NCI-H2081 (cell line): Measurements from ENCODE around the gene TET2.

ENCODE experiments used
- DNase-seq, 2 experiments: peaks; one replicate each; lab custom pipeline; 2025; lab: John Stamatoyannopoulos, UW

Gene TET2

DNA sequence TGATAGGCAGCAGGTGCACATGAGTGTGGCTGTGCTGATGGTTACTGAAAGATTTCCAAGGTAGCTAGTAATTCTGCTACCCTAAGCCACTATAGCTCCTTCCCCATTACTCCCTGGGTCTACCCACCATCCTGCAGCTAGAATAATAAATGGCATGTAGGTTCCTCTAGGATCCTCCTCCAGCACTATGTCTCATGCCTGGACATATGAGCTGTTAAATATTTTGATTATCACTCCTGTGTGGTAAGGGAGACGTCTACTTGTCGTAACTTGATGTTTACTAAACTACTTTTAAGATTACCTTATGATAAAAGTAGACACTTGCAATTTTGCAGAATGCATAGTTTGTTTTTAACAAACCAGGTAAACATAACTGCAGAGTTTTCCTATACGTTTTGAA lies 35.5 kb downstream of the TET2 start:
- DNase-seq: no peak

DNA sequence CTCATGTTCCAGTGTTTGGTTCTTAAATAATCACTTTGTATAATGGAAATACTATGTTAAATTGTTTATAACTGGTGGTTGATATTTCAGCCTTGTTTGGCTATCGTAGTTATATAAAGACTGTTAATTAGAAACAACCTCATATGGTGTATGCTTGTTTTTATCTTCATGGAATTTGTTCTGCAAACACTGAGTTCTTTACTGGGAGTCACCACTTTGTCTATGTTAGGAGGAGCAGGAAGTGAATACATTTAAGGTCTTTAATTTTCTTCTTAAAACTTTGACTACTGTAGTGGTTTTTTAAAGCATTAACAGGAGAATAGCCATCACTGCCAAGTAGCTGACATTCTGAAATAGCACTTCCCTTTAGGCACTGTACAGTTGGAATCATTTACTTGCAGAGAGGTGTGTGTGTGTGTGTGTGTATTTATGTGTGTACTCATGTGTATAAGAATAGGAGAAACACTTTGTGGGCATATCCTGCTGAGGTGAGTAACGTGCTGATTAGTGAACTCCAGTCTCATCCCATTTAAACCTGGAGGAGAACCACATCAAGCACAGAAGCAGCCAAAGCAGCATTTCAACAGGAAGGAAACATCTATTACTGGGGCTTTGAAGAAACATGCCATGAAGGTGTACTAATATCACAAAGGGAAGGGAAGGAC lies 37.8 kb downstream of the TET2 start:
- peak in 1 of 2 experiments; percentile 44 for DNase-seq

DNA sequence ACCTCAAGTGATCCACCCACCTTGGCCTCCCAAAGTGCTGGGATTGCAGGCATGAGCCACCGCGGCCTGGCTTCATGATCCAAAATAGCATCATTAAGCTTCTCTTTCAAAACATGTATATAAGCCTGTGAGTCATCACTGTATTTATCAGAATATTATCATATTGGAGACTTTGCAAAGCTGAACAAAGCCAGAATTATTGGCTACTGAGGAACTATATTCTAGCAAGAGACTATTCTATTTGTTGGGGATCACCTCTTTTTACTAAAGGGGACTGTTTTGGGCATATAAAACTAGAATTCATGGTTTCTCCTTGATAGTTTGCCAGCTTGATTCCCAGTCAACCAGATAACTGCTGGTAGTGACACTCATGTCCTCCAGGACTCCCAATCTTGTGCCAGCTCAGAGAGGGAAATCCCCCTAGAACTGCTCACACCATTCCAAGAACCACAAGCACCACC lies 40.1 kb downstream of the TET2 start:
- no peak for DNase-seq

DNA sequence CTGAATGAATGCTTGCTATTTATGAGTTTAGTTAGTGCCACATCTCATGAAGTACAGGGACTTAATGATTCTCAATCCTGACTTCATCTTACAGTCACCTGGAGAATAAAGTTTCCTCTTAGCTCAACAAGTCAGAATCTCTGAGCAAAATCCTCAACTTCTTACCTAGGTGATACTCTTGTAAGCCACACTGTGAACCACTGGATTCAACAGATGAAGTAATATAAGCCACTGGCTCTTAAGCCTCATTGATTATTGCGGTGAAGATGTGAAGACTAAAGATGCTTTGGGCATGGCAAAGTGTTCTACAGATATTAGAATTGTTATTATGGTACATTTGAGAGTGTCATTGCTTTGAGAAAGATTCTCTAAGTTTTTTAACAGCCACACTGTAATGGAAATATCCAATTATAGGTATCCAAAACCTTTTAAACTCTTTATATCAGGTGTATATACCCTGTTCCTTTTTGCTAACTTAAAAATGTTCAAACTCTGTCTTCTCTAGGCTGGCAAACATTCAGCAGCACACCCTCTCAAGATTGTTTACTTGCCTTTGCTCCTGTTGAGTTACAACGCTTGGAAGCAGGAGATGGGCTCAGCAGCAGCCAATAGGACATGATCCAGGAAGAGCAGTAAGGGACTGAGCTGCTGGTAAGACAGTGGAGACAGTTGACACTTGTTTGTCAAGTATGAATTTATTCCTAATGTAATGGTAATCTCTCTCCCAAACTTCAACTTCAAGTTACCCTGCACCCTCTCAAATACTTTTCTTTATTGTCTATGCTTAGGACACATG lies 43.4 kb downstream of the TET2 start:
- DNase-seq: no peak

DNA sequence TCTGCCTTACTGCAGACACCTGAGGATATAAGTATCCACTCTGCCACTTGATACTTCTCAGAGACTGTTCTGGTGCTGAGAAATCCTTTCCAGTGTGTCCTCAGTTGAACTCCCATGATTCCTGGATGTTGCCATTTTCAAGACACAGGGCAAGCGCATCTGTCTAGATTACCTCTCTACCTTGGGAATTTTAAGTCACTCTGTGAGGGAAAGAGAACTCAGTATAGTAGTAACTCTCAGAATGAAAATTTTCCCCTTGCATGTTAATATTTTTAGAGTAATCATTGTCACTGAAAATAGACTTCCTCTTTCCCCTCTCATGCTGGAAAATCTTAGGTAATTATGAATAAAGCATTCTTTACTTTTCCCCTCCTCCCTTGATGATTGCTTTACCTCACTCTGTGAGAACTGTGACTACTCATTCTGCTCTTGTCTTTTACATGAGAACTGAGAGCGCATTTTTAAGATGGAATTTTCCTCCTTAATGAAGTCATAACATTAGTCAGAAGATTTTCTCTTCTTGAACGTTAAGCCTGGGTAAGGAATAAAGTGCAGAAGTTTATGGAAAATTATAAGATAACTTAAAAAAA lies 45.0 kb downstream of the TET2 start:
- no peak for DNase-seq

DNA sequence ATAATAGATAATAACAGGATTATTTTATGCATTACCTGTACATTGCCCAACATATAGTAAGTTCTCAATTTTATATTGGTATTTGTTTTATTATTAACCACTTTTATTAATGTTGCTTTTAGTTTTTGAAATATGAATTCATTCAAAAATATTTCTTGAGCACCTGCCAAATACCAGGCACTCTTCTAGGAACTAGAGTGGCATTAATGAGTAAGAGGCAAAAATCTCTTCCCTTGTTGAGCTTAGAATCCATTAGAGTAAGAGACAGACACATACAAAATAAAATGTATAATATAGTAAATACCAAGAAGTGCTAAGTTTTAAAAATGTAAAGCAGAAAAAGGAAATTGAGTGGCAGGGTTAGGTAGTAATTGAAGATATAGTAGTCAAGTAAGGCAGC lies 45.8 kb downstream of the TET2 start:
- no peak for DNase-seq

DNA sequence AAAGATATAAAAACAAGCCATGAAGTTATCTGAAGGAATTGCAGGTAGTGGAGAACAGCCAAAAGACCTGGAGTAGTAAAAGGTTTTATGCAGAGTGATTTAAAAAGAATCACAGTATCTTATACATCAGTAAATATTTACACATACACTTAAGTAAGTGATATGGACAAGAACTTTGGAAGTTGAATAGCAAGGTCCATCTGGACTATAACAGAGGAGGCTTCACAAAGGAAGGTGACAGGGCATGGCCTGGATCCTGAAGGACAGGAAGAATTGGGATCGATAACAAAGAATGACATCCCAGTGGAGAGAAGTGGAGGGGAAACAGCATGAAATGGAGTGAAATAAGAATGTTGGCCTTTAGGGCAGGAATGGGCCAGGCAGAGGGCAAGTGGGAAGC lies 46.2 kb downstream of the TET2 start:
- DNase-seq: no peak

DNA sequence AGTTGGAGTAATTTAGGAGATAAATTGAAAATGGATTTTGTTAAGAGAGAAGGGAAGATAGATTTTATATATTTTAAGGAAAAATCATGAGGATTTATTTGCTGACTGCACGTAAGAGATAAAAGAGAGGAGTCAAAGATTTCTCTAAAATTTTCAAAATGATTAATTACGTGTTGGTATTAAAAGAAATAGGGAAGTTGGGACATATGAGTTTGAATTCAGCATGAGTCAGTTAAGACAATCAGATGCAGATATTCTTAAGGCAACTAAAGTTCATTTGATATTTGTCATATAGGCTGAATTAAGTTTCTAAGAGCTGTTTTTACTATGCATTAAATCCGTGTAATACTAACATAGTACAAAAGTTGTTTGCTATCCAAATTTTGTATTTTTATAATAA lies 46.9 kb downstream of the TET2 start:
- DNase-seq: no peak

DNA sequence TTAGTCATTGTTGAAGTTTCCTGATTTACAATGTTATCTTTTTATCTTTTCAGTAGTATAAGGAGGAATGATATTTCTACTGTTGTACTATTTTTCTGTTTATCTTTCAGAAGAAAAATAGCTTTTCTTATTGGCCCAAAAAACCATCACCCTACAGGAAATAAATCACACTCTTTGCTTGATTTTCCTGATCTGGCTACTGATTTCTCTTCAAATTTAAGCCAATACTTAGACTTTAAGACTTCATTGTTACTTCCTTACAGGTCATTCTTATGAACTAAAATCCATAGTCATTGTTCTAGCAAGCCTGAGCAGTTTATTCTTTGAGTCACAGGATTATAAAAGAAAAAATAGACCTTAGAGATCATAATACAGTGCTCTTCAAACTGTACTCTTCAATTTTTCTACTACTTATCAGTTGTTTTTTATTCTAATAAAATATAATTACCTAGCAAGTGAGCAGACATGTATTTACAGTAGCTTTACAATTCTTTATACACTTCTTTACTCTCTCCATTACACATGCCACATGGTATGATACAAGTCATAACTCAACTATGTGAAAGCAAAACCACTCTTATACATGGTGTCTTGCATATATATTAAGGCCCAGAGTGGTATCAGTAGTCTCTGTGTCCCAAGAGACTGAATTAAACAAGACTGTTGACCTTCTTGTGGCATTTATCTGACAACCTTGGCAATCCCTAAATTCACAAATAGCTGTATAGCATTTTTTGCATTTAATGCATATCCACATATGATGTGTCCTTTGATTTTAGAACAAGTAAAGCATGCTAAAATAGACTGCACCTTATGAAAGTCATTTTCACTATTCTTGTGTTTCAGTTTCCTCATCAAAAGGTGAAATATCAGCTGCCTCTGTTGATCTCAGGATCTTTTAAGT lies 47.9 kb downstream of the TET2 start:
- DNase-seq: no peak

DNA sequence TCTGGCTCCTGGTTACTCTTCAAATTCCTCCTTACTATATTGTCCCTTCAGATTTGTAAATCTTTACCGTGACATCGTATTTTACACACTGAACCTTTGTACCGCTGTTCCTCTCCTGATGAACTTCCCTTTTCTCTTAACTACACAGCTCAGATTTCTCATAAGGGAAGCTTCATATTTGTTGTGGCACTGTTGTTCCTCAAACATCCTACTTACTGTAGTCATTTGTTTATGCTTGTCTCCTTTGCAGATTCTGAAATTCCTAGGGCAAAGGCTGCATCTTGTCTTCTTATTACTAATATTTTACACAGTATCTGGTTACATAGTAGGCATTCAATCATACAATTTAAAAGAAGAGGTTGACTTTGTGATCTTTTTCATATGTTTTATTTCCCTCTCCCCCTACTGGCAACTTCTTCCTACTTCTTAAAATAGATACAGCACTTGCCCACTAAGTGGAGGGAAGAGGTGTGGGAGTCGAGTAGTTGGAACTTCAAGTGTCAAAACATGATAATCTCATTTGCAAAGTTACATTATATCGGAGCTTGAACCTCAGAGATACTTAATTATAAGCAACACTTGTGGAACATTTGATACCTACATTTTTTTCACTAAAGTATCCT lies 50.0 kb downstream of the TET2 start:
- no peak for DNase-seq

DNA sequence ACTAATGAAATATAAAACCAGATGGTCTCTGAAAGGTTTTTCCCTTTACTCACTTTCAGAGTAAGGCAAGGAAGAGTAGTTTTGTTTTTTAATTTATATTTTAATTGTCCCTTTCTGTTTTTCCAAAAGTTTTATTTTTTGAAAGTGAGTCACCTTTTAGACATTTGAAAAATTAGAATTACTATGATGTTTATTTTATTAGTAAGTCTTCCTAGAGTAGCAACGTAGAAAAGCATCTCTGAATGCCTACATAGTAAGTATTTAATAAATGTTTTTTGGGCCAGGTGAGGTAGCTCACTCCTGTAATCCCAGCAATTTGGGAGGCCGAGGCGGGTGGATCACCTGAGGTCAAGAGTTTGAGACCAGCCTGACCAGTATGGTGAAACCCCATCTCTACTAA lies 51.1 kb downstream of the TET2 start:
- DNase-seq: no peak

DNA sequence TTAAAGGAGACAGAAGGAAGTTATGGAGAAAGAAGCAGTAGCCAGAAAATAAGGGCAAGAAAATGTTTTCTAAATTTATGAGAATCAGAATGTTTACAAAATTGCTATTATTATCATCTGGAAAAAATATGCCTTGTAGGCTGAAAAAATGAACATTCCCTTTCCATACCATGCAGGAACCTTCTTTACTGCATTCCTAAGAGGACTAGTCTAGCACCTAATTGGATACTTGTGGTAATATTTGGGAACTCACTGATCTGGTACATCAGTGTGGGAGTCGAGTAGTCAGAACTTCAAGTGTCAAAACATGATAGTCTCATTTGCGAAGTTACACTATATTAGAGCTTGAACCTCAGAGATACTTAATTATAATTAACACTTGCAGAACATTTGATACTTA lies 51.9 kb downstream of the TET2 start:
- no peak for DNase-seq

DNA sequence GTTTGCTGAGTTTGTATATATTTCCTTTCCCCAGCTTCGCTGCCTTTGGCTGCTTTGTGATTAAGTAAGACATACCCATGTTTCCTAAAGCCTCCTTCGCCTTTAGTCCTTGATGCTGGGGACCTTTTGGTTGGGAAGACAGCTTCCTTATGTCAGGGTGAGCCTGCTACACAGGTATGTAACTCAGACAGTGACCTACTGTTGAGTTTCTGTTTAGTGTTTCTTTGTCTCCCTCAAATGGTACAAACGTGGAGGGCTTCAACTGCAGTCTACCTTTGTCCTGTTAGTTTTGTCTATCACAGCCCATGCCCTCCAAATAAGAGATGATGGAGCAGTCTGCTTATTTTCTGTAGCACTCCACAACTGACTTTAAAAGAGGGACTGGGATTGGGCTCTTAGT lies 59.5 kb downstream of the TET2 start:
- no peak for DNase-seq

DNA sequence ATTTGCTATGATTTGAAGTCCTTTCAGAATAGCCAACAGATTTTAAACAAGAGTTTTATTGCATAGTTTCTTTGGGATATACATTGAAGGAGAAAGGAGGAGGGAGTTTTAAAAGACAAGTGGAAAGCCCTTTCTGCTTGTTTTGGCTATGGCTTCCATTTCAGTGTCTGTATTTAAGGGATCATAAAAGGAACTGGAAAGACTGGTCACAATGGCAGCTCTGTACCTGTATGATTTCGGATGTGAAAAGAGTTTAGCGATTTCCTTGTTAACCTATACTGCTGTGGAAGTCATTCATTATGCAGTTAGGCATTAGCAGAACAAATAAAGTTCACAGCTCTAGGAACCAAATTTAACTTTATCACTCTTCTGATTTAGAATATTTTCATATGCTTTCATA lies 60.7 kb downstream of the TET2 start:
- DNase-seq: no peak

DNA sequence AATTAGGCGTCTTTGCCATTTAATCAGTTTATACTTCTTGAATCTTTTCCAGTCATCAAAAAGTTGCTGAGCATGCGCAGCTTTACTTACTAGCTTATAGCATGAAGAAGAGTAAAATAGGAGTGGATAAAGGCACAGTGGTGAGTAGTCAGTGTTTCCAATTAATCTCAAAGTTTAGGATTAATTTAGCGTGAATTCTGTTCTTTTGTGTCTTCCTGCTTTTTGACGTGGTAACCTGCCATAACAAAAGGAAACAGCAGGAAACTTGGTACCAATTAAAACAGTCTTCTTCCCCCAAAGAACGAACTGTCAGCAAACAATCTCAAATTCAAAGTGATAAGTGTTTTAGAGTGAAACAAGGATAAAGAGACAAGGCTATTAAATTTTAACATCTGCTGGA lies 61.9 kb downstream of the TET2 start:
- DNase-seq: no peak

DNA sequence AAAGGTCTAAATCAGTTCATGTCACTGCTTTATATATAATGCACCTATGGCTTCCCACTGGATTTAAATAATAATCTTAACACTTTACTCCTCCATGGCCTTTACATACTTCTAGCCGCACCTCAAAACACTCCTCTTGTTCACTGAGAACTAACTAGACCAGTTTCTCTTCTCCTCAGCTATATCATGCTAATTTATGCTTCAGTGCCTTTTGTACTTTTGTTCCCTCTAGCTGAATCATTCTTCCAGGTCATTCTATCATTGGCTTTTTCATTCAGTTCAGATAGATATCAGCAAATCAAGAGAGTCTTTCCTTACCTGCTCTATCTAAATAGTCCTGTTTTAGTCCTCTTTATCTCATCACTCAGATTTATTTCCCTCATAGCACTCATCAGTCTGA lies 64.2 kb downstream of the TET2 start:
- no peak for DNase-seq

DNA sequence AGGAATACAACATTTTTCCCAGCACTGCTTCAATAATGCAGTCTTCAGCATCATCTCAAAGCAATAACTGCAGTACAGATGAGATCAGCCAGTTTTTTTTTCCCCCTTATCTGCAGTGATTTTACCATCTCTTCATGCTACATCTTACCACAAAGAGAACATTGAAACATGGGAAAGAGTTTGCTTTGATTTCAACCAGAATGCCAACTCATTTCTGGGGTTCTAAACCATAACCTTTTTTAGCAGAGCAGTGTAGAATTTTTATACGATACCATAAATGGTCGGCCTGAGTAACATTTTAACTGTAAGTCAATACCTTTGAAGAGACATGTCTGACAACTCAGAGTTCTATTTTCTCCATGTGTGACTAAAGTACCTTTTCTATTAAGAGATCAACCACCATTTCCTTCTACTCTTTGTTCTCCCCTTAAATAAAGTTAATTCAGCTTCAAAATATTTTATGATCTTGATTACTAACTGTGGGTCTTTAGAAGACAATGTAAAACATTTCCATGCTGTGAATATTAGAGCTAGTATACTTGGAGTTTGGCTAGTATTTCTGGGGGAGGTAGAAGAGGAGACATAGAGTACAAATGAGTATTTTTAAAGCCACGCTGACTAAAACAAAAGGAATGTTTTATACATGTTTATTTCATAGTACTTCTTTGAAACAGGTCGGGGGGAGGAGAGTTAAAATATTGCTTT lies 69.1 kb downstream of the TET2 start:
- no peak for DNase-seq

DNA sequence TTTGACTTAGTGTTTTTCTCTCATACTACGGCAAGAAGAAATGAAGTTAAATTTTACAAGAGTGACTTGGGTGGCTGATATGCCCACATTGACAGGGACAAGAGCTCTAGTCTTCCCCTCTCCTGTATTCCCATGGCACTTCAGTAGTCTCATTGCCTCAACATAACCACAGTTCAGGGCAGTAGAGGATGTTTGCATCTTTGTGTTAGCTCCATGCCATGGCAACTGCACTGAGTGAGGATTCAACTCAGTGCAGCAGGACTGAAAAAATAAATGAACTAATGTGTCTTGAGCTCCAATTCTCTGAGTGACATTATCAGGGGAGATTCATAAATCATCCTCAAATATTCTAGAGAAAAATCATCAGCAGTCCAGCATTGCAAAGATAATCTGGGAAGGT lies 78.8 kb downstream of the TET2 start:
- no peak for DNase-seq

DNA sequence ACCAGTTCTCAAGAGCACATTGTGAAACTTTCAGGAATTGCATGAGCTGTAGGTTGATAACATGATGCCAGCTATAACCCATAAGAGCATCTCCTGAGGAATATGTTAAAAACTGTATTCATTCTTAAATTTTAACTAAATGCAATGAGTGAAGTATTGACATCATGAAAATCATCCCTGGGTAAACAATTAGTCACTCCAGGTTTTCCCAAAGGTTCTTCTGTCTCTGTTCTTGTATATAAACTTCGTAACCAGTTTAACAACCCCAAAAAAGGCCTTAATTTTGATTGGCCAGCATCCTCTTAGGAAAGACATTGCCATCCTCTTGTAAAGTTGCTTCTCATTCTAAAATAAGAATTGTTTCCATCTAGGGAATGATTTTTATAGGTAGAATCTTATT lies 80.4 kb downstream of the TET2 start:
- DNase-seq: no peak

DNA sequence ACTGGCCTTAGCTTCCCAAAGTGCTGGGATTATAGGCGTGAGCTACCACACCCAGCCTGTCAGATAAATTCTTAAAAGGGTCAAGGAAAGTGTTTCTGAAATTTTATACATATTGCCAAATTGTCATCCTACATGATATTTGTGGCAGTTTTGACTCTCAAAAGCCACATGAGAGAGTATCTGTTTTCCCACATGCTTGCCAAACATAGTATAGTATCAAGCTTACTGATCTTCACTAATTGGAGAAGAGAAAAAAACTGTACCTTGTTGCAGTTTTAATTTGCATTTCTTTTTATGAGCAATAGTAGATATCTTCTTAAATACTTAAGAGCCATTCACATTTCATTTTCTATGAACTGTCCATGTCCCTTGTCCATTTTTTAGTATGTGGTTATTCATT lies 83.6 kb downstream of the TET2 start:
- no peak for DNase-seq

DNA sequence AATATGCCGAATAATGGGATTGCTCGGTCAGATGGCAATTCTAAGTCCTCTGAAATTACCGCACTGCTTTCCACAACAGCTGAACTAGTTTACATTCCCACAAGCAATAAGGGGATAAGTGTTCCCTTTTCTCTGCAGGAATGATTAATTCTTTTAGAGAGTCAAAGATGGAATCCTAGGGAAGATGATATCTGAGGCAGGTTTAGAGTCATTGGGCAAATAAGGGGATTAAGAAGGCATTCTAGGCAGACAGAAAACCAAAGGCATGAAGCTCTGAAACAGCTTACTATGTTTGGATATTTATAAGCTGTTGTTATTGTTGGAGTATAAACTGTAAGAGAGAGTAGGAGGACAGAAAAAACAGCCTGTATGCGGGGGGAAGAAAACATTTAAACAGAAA lies 85.7 kb downstream of the TET2 start:
- DNase-seq: no peak
